Gastroesophageal sphincter (tissue), 4 donors: ENCODE results near the gene UST. TPM values are rescaled to one million over a fixed set of nuclear protein-coding genes. Genes with fewer than 3 reads are reported as not detected.

Experiments
- ATAC-seq: fragments of 150-250 bp; one replicate; pipeline ENCODE4 v1.9.1; 2016; ENCODE audit warnings: mild to moderate bottlenecking, moderate library complexity
- H3K27ac ChIP-seq, 4 donors: fragments of 200-600 bp; sonication (generic) in 3 of 4; 1 replicate in 3 of 4; 2 replicates in 1 of 4; pipeline ENCODE4 v1.5.1; 2016 to 2019
- H3K27me3 ChIP-seq: fragments of 200-600 bp; sonication (generic); one replicate; pipeline ENCODE4 v1.5.1; 2019
- H3K36me3 ChIP-seq, 2 donors: fragments of 200-600 bp; sonication (generic); one replicate each; pipeline ENCODE4 v1.5.1; 2019; ENCODE audit warnings: control low read depth in 1 of 2
- H3K4me1 ChIP-seq, 3 donors: fragments of 200-600 bp; sonication (generic); 1 replicate in 2 of 3; 2 replicates in 1 of 3; pipeline ENCODE4 v1.5.1; 2016 to 2019; ENCODE audit warnings: control low read depth in 2 of 3
- H3K4me3 ChIP-seq, 2 donors: fragments of 200-600 bp; sonication (generic); one replicate each; pipeline ENCODE4 v1.5.1; 2019; ENCODE audit warnings: mild to moderate bottlenecking in 1 of 2, moderate library complexity in 1 of 2
- H3K9me3 ChIP-seq, 3 donors: fragments of 200-600 bp; sonication (generic); one replicate each; pipeline ENCODE4 v1.5.1; 2017 to 2019; ENCODE audit warnings: control low read depth in 2 of 3
- EP300 ChIP-seq: sonication (generic); formaldehyde crosslinking; IDR thresholded peaks from one replicate; pipeline ENCODE4 v1.6.1; 2017; ENCODE audit warnings: antibody characterized with exemption, mild to moderate bottlenecking
- POLR2A ChIP-seq, 2 donors: fragments of 450-650 bp; IDR thresholded peaks; one replicate each; pipeline ENCODE4 v1.6.1; 2017; ENCODE audit warnings: antibody characterized with exemption in 2 of 2, mild to moderate bottlenecking in 2 of 2, moderate library complexity in 1 of 2
- POLR2AphosphoS5 ChIP-seq: sonication (generic); formaldehyde crosslinking; IDR thresholded peaks from one replicate; pipeline ENCODE4 v1.6.1; 2017; ENCODE audit warnings: antibody characterized with exemption
- WGBS, 2 donors: methylation state at CpG; one replicate each; pipeline ENCODE4 v1.1.5; 2018; ENCODE audit warnings: low coverage in 1 of 2; 5-methylcytosine and 5-hydroxymethylcytosine counted together
- total RNA-seq, 4 donors: library from RNA; depleted of rRNA; stranded (reverse); fragments of >200 nt; gene quantifications; one replicate each; pipeline ENCODE4 v1.1.0, GENCODE V29; 2016
- TF ChIP-seq, protein P1 (sequence below), 4 experiments: fragments of 200-600 bp in 2 of 4; fragments of 450-650 bp in 2 of 4; sonication (generic) in 1 of 4; IDR thresholded peaks; one replicate each; pipeline ENCODE4 v1.5.1; 2017 to 2019; ENCODE audit warnings: antibody characterized with exemption in 4 of 4, mild to moderate bottlenecking in 2 of 4, moderate library complexity in 2 of 4

The UST gene
- total RNA-seq, 4 donors from 2014 or later: 17.4 to 48.1 (median 32.4) TPM

DNA sequence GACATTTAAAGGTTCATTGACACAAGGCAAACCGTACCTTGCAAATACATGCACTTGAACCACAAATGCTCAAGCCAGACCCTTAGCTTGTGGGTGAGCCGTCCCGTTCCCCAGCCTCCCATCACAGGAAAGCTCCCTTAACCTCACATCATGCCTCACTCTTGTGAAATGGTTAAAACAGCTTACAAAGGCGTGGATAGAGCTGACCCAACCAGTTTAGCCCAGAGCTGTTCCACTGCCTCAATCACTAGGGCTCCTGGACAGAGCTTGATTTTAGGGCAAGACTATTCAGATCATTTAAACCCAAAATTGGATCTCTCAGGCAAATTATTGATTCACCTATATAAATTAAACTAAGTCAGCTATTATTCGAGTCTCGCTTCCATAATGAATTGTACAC is 341.1 kb downstream of the UST start:
- Histone ChIP-seq H3K36me3 (no peaks in the 10 kb centered on the region), H3K27me3 (no peaks in the 10 kb centered on the region), H3K4me1 (no peaks in the 10 kb centered on the region), H3K4me3 (no peak overlapping the region), H3K9me3 (no peaks in the 10 kb centered on the region), H3K27ac (no peak overlapping the region)
- no peak for ATAC-seq
- TF ChIP-seq POLR2AphosphoS5 (no peak), EP300 (no peak), POLR2A (IDR thresholded peaks at IDR 0.05) (no peak)
- TF ChIP-seq, protein P1, sequence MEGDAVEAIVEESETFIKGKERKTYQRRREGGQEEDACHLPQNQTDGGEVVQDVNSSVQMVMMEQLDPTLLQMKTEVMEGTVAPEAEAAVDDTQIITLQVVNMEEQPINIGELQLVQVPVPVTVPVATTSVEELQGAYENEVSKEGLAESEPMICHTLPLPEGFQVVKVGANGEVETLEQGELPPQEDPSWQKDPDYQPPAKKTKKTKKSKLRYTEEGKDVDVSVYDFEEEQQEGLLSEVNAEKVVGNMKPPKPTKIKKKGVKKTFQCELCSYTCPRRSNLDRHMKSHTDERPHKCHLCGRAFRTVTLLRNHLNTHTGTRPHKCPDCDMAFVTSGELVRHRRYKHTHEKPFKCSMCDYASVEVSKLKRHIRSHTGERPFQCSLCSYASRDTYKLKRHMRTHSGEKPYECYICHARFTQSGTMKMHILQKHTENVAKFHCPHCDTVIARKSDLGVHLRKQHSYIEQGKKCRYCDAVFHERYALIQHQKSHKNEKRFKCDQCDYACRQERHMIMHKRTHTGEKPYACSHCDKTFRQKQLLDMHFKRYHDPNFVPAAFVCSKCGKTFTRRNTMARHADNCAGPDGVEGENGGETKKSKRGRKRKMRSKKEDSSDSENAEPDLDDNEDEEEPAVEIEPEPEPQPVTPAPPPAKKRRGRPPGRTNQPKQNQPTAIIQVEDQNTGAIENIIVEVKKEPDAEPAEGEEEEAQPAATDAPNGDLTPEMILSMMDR (IDR thresholded peaks at IDR 0.05): no peak
- WGBS, 2 donors: 85 to 98% methylated on average over 6 of the region's 6 CpGs

DNA sequence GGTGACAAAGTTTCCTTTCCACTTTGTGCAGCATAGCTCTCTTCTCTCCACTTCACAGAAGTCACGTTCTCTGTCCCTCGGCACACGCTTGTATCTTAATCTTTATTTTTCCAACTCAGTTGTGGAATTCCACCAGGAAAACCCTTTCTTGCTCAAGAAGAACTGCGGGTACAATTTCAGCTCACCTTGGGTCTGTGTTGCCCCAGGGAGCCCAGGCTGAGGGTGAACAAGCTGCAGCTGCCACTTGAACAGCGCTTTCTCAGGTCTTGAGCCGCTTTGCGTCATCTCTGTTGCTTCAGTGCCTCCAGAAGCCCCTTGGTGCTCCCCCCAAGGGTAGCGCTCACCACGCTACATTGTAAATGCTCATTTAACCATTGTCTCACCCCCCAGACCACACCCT is 341.5 kb downstream of the UST start:
- TF ChIP-seq POLR2AphosphoS5 (no peak), EP300 (no peak)
- 92 to 96% methylated on average over 5 to 9 of the region's 9 CpGs for WGBS, 2 donors
- Histone ChIP-seq H3K4me1 (peaks cover 0 to under 1% (median 0%) of the 10 kb centered on the region in 3 donors), H3K9me3 (no peaks in the 10 kb centered on the region), H3K4me3 (no peak overlapping the region), H3K27ac (no peak overlapping the region), H3K36me3 (no peaks in the 10 kb centered on the region), H3K27me3 (no peaks in the 10 kb centered on the region)
- ATAC-seq: no peak

DNA sequence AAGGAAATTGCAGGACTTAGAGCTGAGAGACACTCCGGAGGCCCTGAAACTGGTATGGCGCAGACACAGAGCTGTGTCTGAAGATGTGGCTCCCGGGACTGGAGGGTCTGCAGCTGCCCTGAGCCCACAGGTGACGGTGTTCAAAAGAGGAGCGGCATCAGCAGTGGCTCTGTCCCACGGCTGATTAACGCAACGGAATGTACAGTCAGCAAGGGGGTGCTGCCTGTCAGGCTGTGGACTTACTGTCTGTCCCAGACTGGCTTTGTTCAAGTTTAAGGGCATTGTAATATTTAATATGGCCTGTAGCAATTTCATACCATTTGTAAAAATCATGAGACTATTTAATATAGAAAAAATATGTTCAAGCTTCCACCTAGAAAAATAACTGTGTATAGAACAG is 342.7 kb downstream of the UST start:
- Histone ChIP-seq H3K36me3 (no peaks in the 10 kb centered on the region), H3K27ac (no peak overlapping the region), H3K9me3 (no peaks in the 10 kb centered on the region), H3K4me1 (peaks cover 0 to 6% (median 0%) of the 10 kb centered on the region in 3 donors), H3K27me3 (no peaks in the 10 kb centered on the region), H3K4me3 (no peak overlapping the region)
- no peak for ATAC-seq
- TF ChIP-seq, protein P1 (IDR thresholded peaks at IDR 0.05): no peak
- TF ChIP-seq EP300 (no peak), POLR2A (IDR thresholded peaks at IDR 0.05) (no peak), POLR2AphosphoS5 (no peak)
- 95% methylated on average over 5 of the region's 8 CpGs; no CpG with 5 or more reads in 1 of the 2 donors for WGBS, 2 donors

DNA sequence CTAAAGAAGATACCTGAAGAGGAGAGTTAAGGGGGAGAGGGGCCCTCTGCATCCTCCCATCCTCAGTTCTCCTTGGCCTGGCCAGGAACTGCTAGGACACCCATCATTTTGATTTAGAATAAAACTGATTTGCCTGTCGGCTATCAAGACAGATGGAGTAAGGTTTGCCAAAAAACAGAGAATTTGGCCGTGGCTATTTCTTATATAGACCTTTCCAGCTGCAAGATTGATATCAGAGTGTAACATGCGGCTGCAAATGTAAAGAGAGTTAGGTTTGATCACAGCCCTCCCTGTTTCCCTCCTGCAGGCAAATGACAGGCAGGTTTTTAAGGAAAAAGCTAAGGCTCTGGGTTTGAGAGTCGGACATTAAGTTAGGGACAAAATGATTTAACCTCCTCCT is 344.1 kb downstream of the UST start:
- H3K4me3 ChIP-seq: no peak overlapping the region
- H3K9me3 ChIP-seq: no peaks in the 10 kb centered on the region
- TF ChIP-seq, protein P1 (IDR thresholded peaks at IDR 0.05): no peak
- no peak for TF ChIP-seq POLR2AphosphoS5
- H3K36me3 ChIP-seq: no peaks in the 10 kb centered on the region
- peaks cover 0 to 6% (median 0%) of the 10 kb centered on the region in 3 donors for H3K4me1 ChIP-seq
- H3K27ac ChIP-seq: no peak overlapping the region
- no peak for ATAC-seq
- 90 to 96% methylated on average over 3 of the region's 4 CpGs for WGBS, 2 donors
- no peaks in the 10 kb centered on the region for H3K27me3 ChIP-seq

DNA sequence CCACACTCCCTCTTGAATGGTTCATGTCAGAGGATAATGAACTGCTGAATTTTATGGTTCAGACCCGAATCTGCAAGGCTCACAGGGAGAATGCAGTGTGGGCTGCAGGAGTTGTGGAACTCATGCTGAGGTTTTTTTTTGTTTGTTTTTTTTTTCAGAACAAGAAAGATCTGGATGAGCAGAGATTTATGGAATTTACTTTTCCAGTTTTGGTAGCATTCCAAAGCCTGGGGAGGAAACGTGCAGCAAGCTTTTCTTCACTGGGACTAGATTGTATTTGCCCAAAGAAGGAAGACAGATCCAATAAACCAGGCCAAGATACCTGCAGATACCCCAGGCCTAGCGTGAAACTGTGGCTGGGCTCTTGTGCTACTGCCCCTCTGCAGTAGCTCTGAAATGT is 346.8 kb downstream of the UST start:
- WGBS, 2 donors: 69 to 80% methylated on average over 1 to 3 of the region's 3 CpGs
- no peaks in the 10 kb centered on the region for H3K36me3 ChIP-seq
- H3K4me1 ChIP-seq: peaks cover 0 to 6% (median 0%) of the 10 kb centered on the region in 3 donors
- ATAC-seq: no peak
- TF ChIP-seq EP300 (no peak), POLR2AphosphoS5 (no peak), POLR2A (IDR thresholded peaks at IDR 0.05) (no peak)
- TF ChIP-seq, protein P1 (IDR thresholded peaks at IDR 0.05): no peak
- no peak overlapping the region for H3K27ac ChIP-seq
- H3K4me3 ChIP-seq: no peak overlapping the region
- H3K9me3 ChIP-seq: peaks cover 0 to 11% (median 0%) of the 10 kb centered on the region in 3 donors
- no peaks in the 10 kb centered on the region for H3K27me3 ChIP-seq
